Pancreas (tissue), 10 donors: ENCODE results near the gene WASF2. TPM values are rescaled to one million over a fixed set of nuclear protein-coding genes. Genes with fewer than 3 reads are reported as not detected.

Source experiments
- ATAC-seq, 4 donors: fragments of 200-7000 bp; cut with Tn5 transposase; one replicate each; pipeline versions ENCODE4 v1.8.0 to v1.9.1; 2020; ENCODE audit warnings: mild to moderate bottlenecking in 4 of 4, moderate library complexity in 4 of 4
- DNase-seq, 6 donors: peaks; one replicate each; pipeline ENCODE4 v3.0.0-alpha.2; 2020
- FAIRE-seq: peaks from 2 replicates; lab custom pipeline; 2012; peaks lifted over from hg19 to GRCh38; lab: Jason Lieb, UNC
- H3K27ac ChIP-seq, 4 donors: fragments of 200-600 bp; sonication (generic); 1 replicate in 3 of 4; 2 replicates in 1 of 4; pipeline versions ENCODE4 v1.5.0 to v1.8.0; 2020
- H3K27me3 ChIP-seq, 4 donors: fragments of 200-600 bp; one replicate each; pipeline ENCODE4 v1.8.0; 2021
- H3K36me3 ChIP-seq, 3 donors: fragments of 200-600 bp; sonication (generic) in 1 of 3; one replicate each; pipeline versions ENCODE4 v1.5.0 to v1.8.0; 2020 to 2021
- H3K4me1 ChIP-seq, 3 donors: fragments of 200-600 bp; one replicate each; pipeline ENCODE4 v1.8.0; 2021
- H3K4me3 ChIP-seq, 4 donors: fragments of 200-600 bp; sonication (generic) in 2 of 4; one replicate each; pipeline versions ENCODE4 v1.5.0 to v1.8.0; 2020 to 2021
- H3K9me3 ChIP-seq, 4 donors: fragments of 200-600 bp; one replicate each; pipeline ENCODE4 v1.8.0; 2021
- CTCF ChIP-seq, 4 donors: fragments of 200-600 bp; sonication (generic) in 3 of 4; IDR thresholded peaks; one replicate each; pipeline versions ENCODE4 v1.5.0 to v1.8.0; 2021; ENCODE audit warnings: antibody characterized with exemption in 4 of 4
- WGBS, 2 donors: extraction: QIAGEN DNeasy Blood & Tissue Kit; methylation state at CpG; one replicate each; pipeline ENCODE4 v1.1.7; 2013; 5-methylcytosine and 5-hydroxymethylcytosine counted together
- intact Hi-C, 3 donors: fragments of 100-400 bp; cut with DNase I; formaldehyde crosslinking; loops; one replicate each; pipeline versions ENCODE4 v1.11.1 to v1.14.2; 2022
- polyA plus RNA-seq, 2 donors: library from polyadenylated mRNA; stranded (reverse); fragments of 200-250 nt; gene quantifications; one replicate each; pipeline ENCODE4 v1.2.3, GENCODE V29; 2013
- total RNA-seq, 6 donors: library from RNA; stranded (reverse); fragmentation: NEBNext Ultra II Directional in 4 of 6; extraction: Animal tissue kit (Norgen Biotek cat#: 25700) in 4 of 6; gene quantifications; one replicate each; pipeline versions ENCODE4 v1.2.1 to v1.2.4, GENCODE V29; 2021 to 2023
- donor health status: healthy with polysubstance abuse.
- donor health status: DM: no; HTN: no; CAD: no; lungs with moderate emphysema.
- donor health status: DM: no; HTN: no; CAD: no.
- donor health status: control.
- donor health status: control.
- donor health status: Bipolar disorder and iron deficiency.
- donor health status: DM: yes; HTN: yes; CAD: no.
- donor health status: DM: no; HTN: no; CAD: no.
- donor health status: DM: no; HTN: no; CAD: no.
- donor health status: DM: yes; HTN: yes; CAD: no.

Gene WASF2
- total and polyA plus RNA-seq, 8 donors = 13.5 to 83.2 (median 51.4) TPM

GRCh38 chr1:27355683-27356082 lies 134.3 kb downstream of the WASF2 start:
- H3K27ac ChIP-seq = no peak overlapping the region
- intact Hi-C loops = loop anchor here in 1 of 3 donors (5.0 kb wide), 1 partner anchor 37 kb away; the partner anchor contains the start of gene GPR3
- WGBS, 2 donors = 86 to 91% methylated on average over 5 of the region's 5 CpGs
- no peak for FAIRE-seq
- H3K36me3 ChIP-seq = no peaks in the 10 kb centered on the region
- peaks cover 0 to 4% (median 0%) of the 10 kb centered on the region in 3 donors for H3K4me1 ChIP-seq
- TF ChIP-seq CTCF (IDR thresholded peaks at IDR 0.05) = no peak
- H3K9me3 ChIP-seq = no peaks in the 10 kb centered on the region
- no peaks in the 10 kb centered on the region for H3K27me3 ChIP-seq
- no peak for DNase-seq
- H3K4me3 ChIP-seq = no peak overlapping the region
- no peak for ATAC-seq

Other genes starting within 250 kb of the WASF2 start
- gene TMEM222, start 168.0 kb downstream of the WASF2 start, total RNA-seq = 10 to 100 TPM; 11.9 to 22.1 (median 14.4) TPM
- gene TMEM222, start 168.0 kb downstream of the WASF2 start, polyA plus RNA-seq = 10 to 100 TPM; 27.7 to 37.0 TPM
- gene SYTL1, start 148.1 kb downstream of the WASF2 start, total RNA-seq = 100 to 1,000 TPM in 4 of 6 donors, 10 to 100 TPM in 2; 45.8 to 128 (median 104) TPM
- gene SYTL1, start 148.1 kb downstream of the WASF2 start, polyA plus RNA-seq = 100 to 1,000 TPM; 207 to 254 TPM
- 10 to 100 TPM in 3 of 6 donors, 1 to 10 TPM in 3; 4.7 to 18.7 (median 9.8) TPM for gene MAP3K6, start 123.2 kb downstream of the WASF2 start, total RNA-seq
- 10 to 100 TPM; 51.2 to 65.7 TPM for gene MAP3K6, start 123.2 kb downstream of the WASF2 start, polyA plus RNA-seq
- gene FCN3, start 115.3 kb downstream of the WASF2 start, total RNA-seq = 1 to 10 TPM in 5 of 6 donors, under 1 TPM in 1; 0.39 to 8.5 (median 2.2) TPM
- 10 to 100 TPM; 16.9 to 19.7 TPM for gene FCN3, start 115.3 kb downstream of the WASF2 start, polyA plus RNA-seq
- under 1 TPM in 4 of 6 donors, not detected in 2; 0.19 to 0.66 (median 0.44) TPM for gene CD164L2, start 106.8 kb downstream of the WASF2 start, total RNA-seq
- under 1 TPM; 0.54 to 0.76 TPM for gene CD164L2, start 106.8 kb downstream of the WASF2 start, polyA plus RNA-seq
- under 1 TPM in 3 of 6 donors, not detected in 3; 0.09 to 0.28 (median 0.21) TPM for gene GPR3, start 97.5 kb downstream of the WASF2 start, total RNA-seq
- gene GPR3, start 97.5 kb downstream of the WASF2 start, polyA plus RNA-seq = under 1 TPM; 0.30 to 0.52 TPM
- gene AHDC1, start 114.0 kb upstream of the WASF2 start, total RNA-seq = 10 to 100 TPM; 10.4 to 22.4 (median 13.7) TPM
- 10 to 100 TPM; 16.3 to 27.5 TPM for gene AHDC1, start 114.0 kb upstream of the WASF2 start, polyA plus RNA-seq
- gene FGR, start 145.0 kb upstream of the WASF2 start, total RNA-seq = 1 to 10 TPM in 4 of 6 donors, under 1 TPM in 2; 0.51 to 6.8 (median 2.5) TPM
- 1 to 10 TPM; 3.6 to 5.8 TPM for gene FGR, start 145.0 kb upstream of the WASF2 start, polyA plus RNA-seq
- gene IFI6, start 182.0 kb upstream of the WASF2 start, total RNA-seq = 10 to 100 TPM in 5 of 6 donors, 1 to 10 TPM in 1; 7.8 to 67.4 (median 28.8) TPM
- 100 to 1,000 TPM in 1 of 2 donors, 10 to 100 TPM in 1; 54.6 to 186 TPM for gene IFI6, start 182.0 kb upstream of the WASF2 start, polyA plus RNA-seq
- 1 to 10 TPM; 5.0 to 8.7 (median 6.4) TPM for gene FAM76A, start 235.8 kb upstream of the WASF2 start, total RNA-seq
- gene FAM76A, start 235.8 kb upstream of the WASF2 start, polyA plus RNA-seq = 1 to 10 TPM; 4.3 to 6.4 TPM